Activated CD4-positive, CD25-positive, alpha-beta regulatory T cell (primary cell): ENCODE results near the gene SMU1.

Experiments used
- DNase-seq, 4 experiments: peaks; one replicate each; lab custom pipeline; 2025; lab: John Stamatoyannopoulos, UW

Gene SMU1

GRCh38 chr9:33076046-33077004, at the start of gene SMU1:
SMU1 (minus strand) TSS chr9:33076674; CDS start chr9:33076608, 66 bp downstream.
- DNase-seq: peak; percentile 82 to 91 (median 90)

DNA sequence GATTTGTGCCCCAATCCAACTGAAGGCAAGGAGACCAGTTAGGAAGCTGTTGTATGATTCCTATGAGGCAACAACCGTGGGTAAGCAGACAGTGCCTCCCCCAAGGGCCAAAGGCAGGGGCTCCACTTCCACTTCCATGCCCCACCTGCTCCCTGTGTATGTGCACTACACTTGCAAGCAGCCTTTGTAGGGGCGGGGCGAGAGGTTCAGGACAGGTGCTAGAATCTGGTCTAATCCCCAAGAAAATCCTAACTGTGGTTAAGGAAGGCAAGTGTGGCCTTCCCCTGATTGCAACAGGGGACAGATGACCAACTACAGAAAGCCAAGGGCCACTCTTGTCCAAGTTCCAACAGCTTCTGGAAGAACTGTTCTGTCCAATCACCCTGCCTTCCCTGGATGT, 49.0 kb upstream of the SMU1 start:
- DNase-seq: no peak

DNA sequence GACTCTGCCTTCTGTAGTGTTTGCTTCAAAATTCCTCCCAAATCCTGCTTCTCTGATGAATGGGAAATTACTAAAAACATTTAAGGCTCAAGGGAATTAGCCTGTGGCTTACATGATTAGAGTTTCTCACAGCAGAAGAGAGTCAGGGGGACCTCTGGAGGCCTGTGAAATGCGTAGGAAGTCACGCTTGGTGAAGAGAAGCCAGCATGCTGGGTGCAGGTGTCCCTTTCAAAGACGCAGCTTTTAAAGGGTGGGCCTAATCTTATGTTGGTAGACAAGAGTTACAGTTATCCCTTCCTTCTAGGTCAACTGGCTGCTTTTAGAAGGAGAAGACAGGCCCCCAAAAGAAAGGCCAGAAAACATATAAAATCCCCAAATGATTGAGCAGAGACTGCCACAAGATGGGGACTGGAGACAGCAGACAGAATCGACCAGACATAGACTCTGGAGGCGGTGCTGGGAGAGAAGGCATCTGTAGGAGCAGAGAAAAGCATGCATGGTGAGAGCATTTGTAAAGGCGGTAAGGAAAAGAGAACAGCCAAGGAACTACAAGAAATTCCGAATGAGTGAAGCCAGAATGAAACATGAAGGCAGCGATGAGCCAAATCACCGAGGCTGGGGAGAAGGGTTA, 48.4 kb upstream of the SMU1 start:
- no peak for DNase-seq

GRCh38 chr9:33124046-33124445, 47.6 kb upstream of the SMU1 start:
- no peak for DNase-seq

GRCh38 chr9:33123407-33124031, 47.0 kb upstream of the SMU1 start:
- no peak for DNase-seq

GRCh38 chr9:33120620-33121019, 44.1 kb upstream of the SMU1 start:
- no peak for DNase-seq

GRCh38 chr9:33117796-33118195, 41.3 kb upstream of the SMU1 start:
- DNase-seq: no peak

DNA sequence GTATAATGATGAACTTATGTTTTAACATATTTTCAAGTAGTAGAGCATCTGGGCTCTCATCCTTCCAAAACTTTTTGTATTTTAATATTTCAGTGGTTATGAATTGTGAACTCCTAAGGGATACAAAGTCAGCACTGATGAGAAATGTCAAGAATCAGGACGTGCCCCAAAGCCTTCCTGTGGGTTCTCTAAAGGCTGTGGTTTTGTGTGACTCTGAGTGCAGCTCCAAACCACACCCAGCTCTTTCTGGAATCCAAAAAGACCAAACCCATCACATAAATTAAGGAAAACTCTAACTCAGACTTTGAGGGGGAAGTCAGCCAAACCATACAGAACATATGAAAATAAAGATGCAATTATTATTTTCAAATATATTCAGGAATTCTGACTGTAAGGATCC, 40.8 kb upstream of the SMU1 start:
- no peak for DNase-seq

GRCh38 chr9:33116860-33117259, 40.4 kb upstream of the SMU1 start:
- no peak for DNase-seq

DNA sequence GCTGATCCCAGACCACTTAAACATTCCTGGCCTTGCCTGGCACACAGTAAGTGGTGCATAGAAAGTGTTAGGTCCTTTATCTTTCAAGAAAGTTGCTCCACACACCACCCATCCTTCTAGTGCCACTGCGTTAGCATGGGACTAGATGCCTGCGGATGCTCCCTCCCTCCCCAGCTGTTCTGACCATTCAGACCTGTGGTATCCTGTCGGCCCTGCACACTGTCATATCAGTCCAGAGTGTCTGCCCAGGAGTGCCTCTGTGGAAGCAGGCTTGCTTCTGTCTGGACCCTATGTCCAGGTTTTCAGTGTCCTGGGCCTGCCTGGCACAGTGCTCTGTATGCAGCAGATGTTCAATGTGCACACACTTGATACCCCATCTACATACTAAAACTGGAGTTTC, 38.3 kb upstream of the SMU1 start:
- DNase-seq: no peak

- DNase-seq: no peak
Measured at GRCh38 chr9:33113799-33114547, 37.5 kb upstream of the SMU1 start.

DNA sequence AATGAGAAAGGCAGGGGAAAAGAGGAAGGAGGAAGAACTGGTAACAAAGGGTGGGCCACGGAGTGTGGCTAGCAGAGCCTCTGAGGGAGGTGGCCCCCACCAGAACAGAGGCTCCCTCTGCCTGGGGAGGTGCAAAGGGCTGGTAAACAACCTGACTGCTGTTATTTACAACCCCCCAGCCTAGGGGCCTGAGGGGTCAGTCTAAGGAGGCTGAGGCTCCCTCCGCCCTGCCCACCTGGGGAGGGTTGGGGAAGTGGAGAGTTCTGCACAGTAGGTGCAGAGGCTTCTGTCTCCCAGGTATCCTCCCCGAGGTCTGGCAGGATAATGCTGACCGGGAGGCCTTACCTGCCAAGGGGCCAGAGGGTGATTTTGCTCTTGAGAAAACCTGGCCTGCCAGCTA, 35.6 kb upstream of the SMU1 start:
- no peak for DNase-seq

- no peak for DNase-seq
Measured at GRCh38 chr9:33111631-33112030, 35.2 kb upstream of the SMU1 start.

GRCh38 chr9:33110686-33111085, 34.2 kb upstream of the SMU1 start:
- no peak for DNase-seq

DNA sequence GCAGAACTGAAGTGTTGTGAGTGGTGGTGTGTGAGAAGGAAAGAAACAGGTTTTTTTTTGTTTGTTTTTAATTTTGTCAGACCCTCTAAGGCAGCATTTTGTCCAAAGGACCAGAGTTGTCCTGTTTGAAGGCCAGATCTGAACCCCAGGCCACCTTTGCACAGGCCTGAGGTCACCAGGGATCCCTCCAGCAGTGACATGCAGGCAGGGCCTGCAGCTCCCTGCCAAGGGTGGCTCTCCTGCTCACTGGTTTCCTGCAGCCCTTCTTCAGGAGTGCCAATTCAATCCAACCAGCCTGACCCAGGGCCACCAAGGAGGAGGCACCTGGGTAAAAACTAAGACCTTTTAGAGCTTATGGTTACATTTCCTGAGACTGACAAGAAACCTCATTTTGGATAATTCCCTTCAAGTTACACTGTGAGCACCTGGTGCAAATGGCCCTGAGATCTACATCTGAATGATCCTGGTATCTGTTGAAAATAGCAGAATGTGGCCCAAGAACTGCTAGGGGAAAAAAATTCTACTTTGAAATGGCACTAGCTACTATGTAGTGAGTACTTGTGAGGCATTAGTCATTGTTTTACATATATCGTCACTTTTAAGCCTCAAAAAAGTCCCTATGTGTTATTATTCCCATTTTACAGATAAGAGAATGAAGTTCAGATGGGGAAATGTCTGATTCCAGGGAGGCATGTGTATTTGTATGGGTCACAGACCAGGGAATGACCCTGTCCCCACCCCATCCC, 33.5 kb upstream of the SMU1 start:
- no peak for DNase-seq

- DNase-seq: no peak
Measured at GRCh38 chr9:33109097-33109496, 32.6 kb upstream of the SMU1 start.

- no peak for DNase-seq
Measured at GRCh38 chr9:33108472-33108871, 32.0 kb upstream of the SMU1 start.

DNA sequence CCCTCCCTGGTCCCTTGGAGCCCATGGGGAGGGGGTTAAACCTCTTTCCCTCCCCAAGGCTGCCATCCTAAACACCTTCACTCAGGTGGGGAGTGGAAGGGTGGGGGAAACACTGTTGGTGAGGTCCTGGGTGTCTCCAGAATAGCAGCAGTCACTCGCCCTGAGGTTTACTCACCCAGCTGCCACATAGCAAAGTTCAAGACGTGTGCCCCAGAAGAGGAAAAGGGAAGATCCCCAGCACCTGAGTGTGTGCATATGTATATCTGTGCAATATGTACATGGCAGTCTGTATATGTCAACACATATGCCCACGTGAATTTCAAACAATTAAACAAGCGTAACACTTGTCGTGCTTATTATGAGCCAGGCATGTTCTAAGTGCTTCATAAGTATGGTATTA, 31.3 kb upstream of the SMU1 start:
- no peak for DNase-seq

- no peak for DNase-seq
Measured at GRCh38 chr9:33106827-33107621, 30.6 kb upstream of the SMU1 start.

DNA sequence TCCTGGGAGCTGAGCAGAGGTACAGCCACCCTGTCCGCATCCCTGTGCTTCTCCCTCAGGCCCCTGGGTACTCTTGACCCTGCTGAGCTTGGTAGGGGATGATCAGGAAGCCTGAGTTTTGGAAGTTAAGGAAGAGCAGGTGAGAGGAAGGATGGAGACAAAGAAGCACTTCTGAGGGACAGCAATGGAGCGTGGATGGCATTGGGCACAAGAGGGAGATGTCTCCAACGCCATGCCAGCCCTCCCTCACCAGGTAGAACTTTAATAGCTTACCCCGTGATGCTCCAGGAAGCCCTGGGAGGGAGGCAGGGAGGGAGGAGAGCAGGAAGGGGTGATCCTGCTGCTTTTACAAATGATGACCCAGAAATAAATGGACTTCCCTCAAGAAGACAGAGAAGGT, 29.9 kb upstream of the SMU1 start:
- DNase-seq: no peak

DNA sequence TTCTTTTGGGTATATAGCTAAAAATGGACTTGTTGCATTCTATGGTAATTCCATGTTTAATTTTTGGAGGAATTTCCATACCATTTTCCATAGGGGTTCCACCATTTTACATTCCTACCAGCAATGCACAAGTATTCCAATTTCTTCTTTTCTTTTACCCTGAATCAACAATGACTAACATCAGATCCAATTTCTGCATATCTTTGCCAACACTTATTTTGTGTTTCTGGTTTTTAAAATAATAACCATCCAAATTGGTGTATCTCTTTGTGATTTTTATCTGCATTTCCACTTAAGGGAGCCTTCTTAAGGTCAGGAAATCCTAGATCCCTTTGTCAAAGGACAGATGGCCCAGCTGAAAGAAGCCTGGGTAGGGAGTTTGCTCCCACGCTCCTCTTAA, 29.5 kb upstream of the SMU1 start:
- DNase-seq: no peak
